SK-N-SH treated with all-trans-retinoic acid at 6 μM for 48 hours (cell line): ENCODE measurements around the gene WNT10A.

Source experiments
- ATAC-seq: fragments of 200-7000 bp; cut with Tn5 transposase; 3 replicates; pipeline ENCODE4 v1.9.1; 2020; ENCODE audit warnings: mild to moderate bottlenecking, moderate library complexity
- ARNTL ChIP-seq: fragments of 450-650 bp; formaldehyde crosslinking; IDR thresholded peaks from 2 replicates; pipeline ENCODE4 v1.5.0; 2020; ENCODE audit warnings: low read depth, mild to moderate bottlenecking, moderate library complexity, borderline replicate concordance
- BACH2 ChIP-seq: fragments of 250-450 bp; sonication (Bioruptor Pico); IDR thresholded peaks from 2 replicates; pipeline ENCODE4 v1.9.0; 2021; ENCODE audit warnings: mild to moderate bottlenecking, borderline replicate concordance
- CREB5 ChIP-seq: fragments of 250-450 bp; sonication (Bioruptor Pico); IDR thresholded peaks from 2 replicates; pipeline ENCODE4 v1.5.1; 2020; ENCODE audit warnings: low read depth, mild to moderate bottlenecking, moderate library complexity
- CSDC2 ChIP-seq: fragments of 250-450 bp; sonication (Bioruptor Pico); IDR thresholded peaks from 2 replicates; pipeline ENCODE4 v1.5.0; 2020; ENCODE audit warnings: mild to moderate bottlenecking, moderate library complexity
- CSRNP3 ChIP-seq: fragments of 250-450 bp; sonication (Bioruptor Pico); IDR thresholded peaks from 2 replicates; pipeline ENCODE4 v1.5.1; 2021; ENCODE audit warnings: mild to moderate bottlenecking, moderate library complexity
- ESRRG ChIP-seq: fragments of 250-450 bp; sonication (Bioruptor Pico); IDR thresholded peaks from 2 replicates; pipeline ENCODE4 v1.6.1; 2021; ENCODE audit warnings: mild to moderate bottlenecking
- PATZ1 ChIP-seq: fragments of 250-450 bp; sonication (Bioruptor Pico); IDR thresholded peaks from 2 replicates; pipeline ENCODE4 v1.8.0; 2020; ENCODE audit warnings: mild to moderate bottlenecking, moderate library complexity, borderline replicate concordance
- PPARA ChIP-seq: fragments of 250-450 bp; sonication (Bioruptor Pico); IDR thresholded peaks from 2 replicates; pipeline ENCODE4 v1.5.0; 2020; ENCODE audit warnings: mild to moderate bottlenecking, borderline replicate concordance
- RARB ChIP-seq: fragments of 250-450 bp; sonication (Bioruptor Pico); IDR thresholded peaks from 2 replicates; pipeline ENCODE4 v1.8.0; 2021; ENCODE audit warnings: mild to moderate bottlenecking, moderate library complexity
- SNAI2 ChIP-seq: fragments of 250-450 bp; sonication (Bioruptor Pico); IDR thresholded peaks from 2 replicates; pipeline ENCODE4 v1.5.0; 2020; ENCODE audit warnings: mild to moderate bottlenecking, moderate library complexity
- TCF4 ChIP-seq: fragments of 250-450 bp; sonication (Bioruptor Pico); IDR thresholded peaks from 2 replicates; pipeline ENCODE4 v1.8.0; 2021; ENCODE audit warnings: mild to moderate bottlenecking, moderate library complexity, borderline replicate concordance
- TOX ChIP-seq: fragments of 250-450 bp; sonication (Bioruptor Pico); IDR thresholded peaks from 2 replicates; pipeline ENCODE4 v1.8.0; 2021; ENCODE audit warnings: mild to moderate bottlenecking, moderate library complexity, borderline replicate concordance
- TSHZ2 ChIP-seq: fragments of 250-450 bp; sonication (Bioruptor Pico); IDR thresholded peaks from 2 replicates; pipeline ENCODE4 v1.5.0; 2020; ENCODE audit warnings: mild to moderate bottlenecking, moderate library complexity
- ZC3H10 ChIP-seq: fragments of 250-450 bp; sonication (Bioruptor Pico); IDR thresholded peaks from 2 replicates; pipeline ENCODE4 v1.5.1; 2021; ENCODE audit warnings: mild to moderate bottlenecking, moderate library complexity
- ZFP30 ChIP-seq: fragments of 450-650 bp; formaldehyde crosslinking; IDR thresholded peaks from 2 replicates; pipeline ENCODE4 v1.5.0; 2022; ENCODE audit warnings: mild to moderate bottlenecking, moderate library complexity
- ZNF565 ChIP-seq: fragments of 450-650 bp; formaldehyde crosslinking; conservative IDR thresholded peaks from 2 replicates; pipeline ENCODE4 v1.5.0; 2020; ENCODE audit warnings: low read depth, mild to moderate bottlenecking, moderate library complexity
- ZNF70 ChIP-seq: fragments of 450-650 bp; formaldehyde crosslinking; IDR thresholded peaks from 2 replicates; pipeline ENCODE4 v1.5.0; 2020; ENCODE audit warnings: mild to moderate bottlenecking, moderate library complexity
- ZNF8 ChIP-seq: fragments of 450-650 bp; formaldehyde crosslinking; IDR thresholded peaks from 2 replicates; pipeline ENCODE4 v1.5.0; 2020; ENCODE audit warnings: mild to moderate bottlenecking, moderate library complexity

WNT10A gene

GRCh38 chr2:218889937-218890336, 9.3 kb downstream of the WNT10A start:
- TF ChIP-seq CSRNP3 (CRISPR knock-in tag) (no peak), BACH2 (CRISPR knock-in tag) (no peak), TOX (CRISPR knock-in tag) (no peak), PPARA (CRISPR knock-in tag) (no peak), ZNF8 (CRISPR knock-in tag) (no peak), PATZ1 (CRISPR knock-in tag) (no peak), ESRRG (CRISPR knock-in tag) (no peak)
- TF ChIP-seq, all 23 proteins: peak for 0
- ATAC-seq, result no peak

- TF ChIP-seq ZC3H10 (no peak), TOX (CRISPR knock-in tag) (no peak), ZFP30 (no peak), ZNF565 (CRISPR knock-in tag) (no peak), SNAI2 (CRISPR knock-in tag) (no peak)
- no peak for ATAC-seq
Observed at GRCh38 chr2:218890369-218890768, 9.7 kb downstream of the WNT10A start.

GRCh38 chr2:218891275-218892135, 10.9 kb downstream of the WNT10A start:
- TF ChIP-seq CSRNP3 (CRISPR knock-in tag), result no peak
- TF ChIP-seq ZNF565 (CRISPR knock-in tag), result no peak
- TF ChIP-seq ZNF70 (CRISPR knock-in tag), result no peak
- TF ChIP-seq RARB (CRISPR knock-in tag), result no peak
- no peak for TF ChIP-seq TCF4 (CRISPR knock-in tag)
- no peak for TF ChIP-seq ARNTL (CRISPR knock-in tag)
- TF ChIP-seq BACH2 (CRISPR knock-in tag), result no peak
- TF ChIP-seq CREB5, result no peak
- no peak for TF ChIP-seq TSHZ2
- no peak for TF ChIP-seq TOX (CRISPR knock-in tag)
- no peak for TF ChIP-seq PATZ1 (CRISPR knock-in tag)
- TF ChIP-seq SNAI2 (CRISPR knock-in tag), result no peak
- no peak for TF ChIP-seq ZNF8 (CRISPR knock-in tag)
- no peak for TF ChIP-seq CSDC2 (CRISPR knock-in tag)
- no peak for TF ChIP-seq PPARA (CRISPR knock-in tag)
- TF ChIP-seq ESRRG (CRISPR knock-in tag), result no peak
- TF ChIP-seq, all 23 proteins: peak for 0
- no peak for ATAC-seq
